Thyroid gland (tissue), 4 donors: ENCODE measurements around the gene CEP57L1.

ENCODE experiments used
- POLR2A ChIP-seq, 2 donors: fragments of 450-650 bp; IDR thresholded peaks; one replicate each; pipeline ENCODE4 v1.6.1; 2017; ENCODE audit warnings: antibody characterized with exemption in 2 of 2, mild to moderate bottlenecking in 2 of 2, moderate library complexity in 1 of 2
- TF ChIP-seq, protein P1 (sequence below), 6 experiments: fragments of 200-600 bp in 3 of 6; fragments of 450-650 bp in 3 of 6; sonication (generic) in 3 of 6; IDR thresholded peaks; one replicate each; pipeline ENCODE4 v1.5.1; 2016 to 2019; ENCODE audit warnings: antibody characterized with exemption in 6 of 6, mild to moderate bottlenecking in 2 of 6, inconsistent platforms in 1 of 6, moderate library complexity in 1 of 6

DNA sequence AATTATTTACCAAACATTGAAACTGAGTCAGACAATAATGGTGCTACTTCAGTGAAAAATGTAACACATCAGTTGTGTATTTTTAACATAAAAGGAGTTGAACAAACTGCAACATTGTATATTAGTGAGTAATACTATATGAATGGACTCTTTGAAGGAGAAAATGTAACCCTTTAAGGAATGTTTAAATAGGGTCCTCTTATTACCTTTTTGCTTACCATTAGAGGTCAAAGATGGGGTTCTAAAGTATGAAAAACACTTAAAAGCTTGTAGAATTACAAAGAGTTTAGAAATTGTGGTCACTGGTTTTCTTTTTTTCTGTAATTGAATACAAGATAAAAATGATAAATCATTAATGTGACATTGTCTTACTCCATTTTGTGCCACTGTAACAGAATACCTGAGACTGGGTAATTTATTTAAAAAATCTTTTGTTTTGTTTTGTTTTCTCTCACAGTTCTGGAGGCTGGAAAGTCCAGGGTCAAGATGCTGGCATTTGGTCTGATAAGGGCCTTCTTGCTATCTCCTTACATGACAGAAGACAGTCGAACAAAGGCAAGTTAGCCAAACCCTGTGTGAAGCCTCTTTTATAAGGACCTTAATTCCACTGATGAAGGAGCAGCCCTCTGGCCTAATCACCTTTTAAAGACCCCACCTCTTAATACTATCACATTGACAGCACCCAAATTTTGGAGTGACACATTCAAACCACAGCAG, 43.8 kb upstream of the CEP57L1 start:
- TF ChIP-seq, protein P1, sequence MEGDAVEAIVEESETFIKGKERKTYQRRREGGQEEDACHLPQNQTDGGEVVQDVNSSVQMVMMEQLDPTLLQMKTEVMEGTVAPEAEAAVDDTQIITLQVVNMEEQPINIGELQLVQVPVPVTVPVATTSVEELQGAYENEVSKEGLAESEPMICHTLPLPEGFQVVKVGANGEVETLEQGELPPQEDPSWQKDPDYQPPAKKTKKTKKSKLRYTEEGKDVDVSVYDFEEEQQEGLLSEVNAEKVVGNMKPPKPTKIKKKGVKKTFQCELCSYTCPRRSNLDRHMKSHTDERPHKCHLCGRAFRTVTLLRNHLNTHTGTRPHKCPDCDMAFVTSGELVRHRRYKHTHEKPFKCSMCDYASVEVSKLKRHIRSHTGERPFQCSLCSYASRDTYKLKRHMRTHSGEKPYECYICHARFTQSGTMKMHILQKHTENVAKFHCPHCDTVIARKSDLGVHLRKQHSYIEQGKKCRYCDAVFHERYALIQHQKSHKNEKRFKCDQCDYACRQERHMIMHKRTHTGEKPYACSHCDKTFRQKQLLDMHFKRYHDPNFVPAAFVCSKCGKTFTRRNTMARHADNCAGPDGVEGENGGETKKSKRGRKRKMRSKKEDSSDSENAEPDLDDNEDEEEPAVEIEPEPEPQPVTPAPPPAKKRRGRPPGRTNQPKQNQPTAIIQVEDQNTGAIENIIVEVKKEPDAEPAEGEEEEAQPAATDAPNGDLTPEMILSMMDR (IDR thresholded peaks at IDR 0.05): no peak
- TF ChIP-seq POLR2A (IDR thresholded peaks at IDR 0.05): no peak
